GM19452 (cell line): ENCODE data around the gene CLDN20.
"Not testable (repeated sequence)": the region's sequence is repeated elsewhere in the genome, so short reads cannot be mapped to it uniquely, and the experiment has no call there.

Experiments used
- ATAC-seq: cut with Tn5 transposase; IDR thresholded peaks from one replicate; pipeline ENCODE4 v1.9.1; 2021; ENCODE audit not compliant: unreplicated experiment

The CLDN20 gene

DNA sequence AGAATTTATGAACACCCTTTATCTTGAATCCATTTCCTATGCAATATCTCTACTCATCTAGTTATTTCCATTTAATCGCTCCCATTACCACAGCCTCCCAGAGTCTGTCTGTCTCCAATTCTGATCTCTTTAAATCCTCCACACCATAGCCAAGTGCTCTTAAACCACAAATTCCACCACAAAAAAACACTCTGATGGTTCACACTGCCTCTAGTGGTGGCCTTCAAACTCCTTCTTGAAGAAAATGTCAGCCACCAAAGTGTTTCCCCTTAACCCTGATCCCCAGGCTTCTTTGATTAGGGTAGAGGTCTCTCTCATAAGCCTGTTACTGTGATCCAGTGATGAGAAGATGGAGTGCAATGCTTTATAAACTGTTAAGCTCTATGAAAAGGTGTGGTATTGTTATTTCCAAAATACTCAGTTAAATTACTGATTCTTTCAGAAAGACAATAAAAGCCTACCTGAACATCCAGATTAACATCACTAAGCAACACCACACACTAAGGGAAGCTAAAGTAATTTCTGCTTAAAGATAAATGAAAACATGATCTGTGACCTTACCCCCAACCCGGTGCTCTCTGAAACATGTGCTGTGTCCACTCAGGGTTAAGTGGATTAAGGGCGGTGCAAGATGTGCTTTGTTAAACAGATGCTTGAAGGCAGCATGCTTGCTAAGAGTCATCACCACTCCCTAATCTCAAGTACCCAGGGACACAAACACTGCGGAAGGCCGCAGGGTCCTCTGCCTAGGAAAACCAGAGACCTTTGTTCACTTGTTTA is 4.5 kb downstream of the CLDN20 start:
- ATAC-seq, result not testable (repeated sequence)

DNA sequence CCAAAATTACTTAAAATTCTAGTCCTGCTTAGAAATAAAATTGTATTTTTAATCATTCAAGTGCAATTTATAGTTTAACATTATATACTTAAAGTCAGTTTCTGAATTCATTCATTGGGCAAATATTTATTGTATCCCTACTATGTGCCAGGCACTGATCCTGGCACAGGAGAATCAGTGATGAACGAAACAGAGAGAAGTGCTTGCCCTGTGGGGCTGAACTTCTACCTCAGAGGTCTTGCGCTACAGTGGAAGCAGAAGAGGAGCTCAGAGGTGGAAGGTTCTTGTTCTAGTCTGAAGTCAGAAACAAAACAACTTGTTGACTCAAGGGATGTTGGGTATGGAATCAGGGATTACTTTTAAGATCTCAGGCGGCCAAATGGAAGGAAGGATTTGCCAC is 6.0 kb downstream of the CLDN20 start:
- no peak for ATAC-seq

DNA sequence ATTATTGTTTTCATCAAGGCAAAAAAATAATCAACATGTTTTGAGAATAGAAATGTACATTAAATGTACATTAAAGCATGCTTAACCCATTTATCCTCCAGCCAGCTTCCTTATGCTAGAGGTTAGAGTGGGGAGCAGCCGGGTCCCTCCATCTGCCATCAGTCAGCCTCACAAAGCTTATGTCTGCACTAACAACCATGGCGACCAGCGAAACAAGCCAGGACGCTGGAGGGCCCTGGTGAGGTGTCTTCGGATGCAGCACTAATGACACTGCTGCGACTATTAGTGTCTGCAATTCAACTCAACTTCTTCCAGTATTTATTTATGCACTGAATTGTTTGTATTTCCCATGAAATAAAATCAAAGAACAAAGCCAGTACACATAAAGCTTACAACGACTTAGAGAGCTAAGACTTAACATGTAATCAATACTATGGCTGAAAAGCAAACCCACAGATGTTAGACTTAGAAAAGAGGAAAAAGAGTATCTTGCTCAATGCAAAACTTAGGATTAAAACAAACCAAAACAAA is 6.8 kb downstream of the CLDN20 start:
- no peak for ATAC-seq

DNA sequence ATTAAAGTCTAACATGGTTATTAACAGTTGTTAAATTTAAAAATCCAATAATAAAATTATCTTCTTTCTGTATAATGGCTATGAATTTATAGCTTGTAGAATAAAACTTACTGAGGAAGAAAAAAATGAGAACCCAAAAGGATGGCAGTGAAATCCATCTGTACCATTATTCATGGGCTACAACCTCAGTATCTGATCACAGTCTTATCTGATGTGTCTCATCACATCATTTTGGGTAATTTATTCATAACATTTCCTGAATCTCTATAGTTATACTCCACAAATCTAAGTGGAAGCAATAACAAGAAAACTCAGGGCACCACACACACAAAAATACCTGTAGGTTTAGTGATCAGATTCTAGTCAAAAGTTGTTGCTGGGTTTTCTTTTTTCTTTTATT is 7.3 kb downstream of the CLDN20 start:
- no peak for ATAC-seq

DNA sequence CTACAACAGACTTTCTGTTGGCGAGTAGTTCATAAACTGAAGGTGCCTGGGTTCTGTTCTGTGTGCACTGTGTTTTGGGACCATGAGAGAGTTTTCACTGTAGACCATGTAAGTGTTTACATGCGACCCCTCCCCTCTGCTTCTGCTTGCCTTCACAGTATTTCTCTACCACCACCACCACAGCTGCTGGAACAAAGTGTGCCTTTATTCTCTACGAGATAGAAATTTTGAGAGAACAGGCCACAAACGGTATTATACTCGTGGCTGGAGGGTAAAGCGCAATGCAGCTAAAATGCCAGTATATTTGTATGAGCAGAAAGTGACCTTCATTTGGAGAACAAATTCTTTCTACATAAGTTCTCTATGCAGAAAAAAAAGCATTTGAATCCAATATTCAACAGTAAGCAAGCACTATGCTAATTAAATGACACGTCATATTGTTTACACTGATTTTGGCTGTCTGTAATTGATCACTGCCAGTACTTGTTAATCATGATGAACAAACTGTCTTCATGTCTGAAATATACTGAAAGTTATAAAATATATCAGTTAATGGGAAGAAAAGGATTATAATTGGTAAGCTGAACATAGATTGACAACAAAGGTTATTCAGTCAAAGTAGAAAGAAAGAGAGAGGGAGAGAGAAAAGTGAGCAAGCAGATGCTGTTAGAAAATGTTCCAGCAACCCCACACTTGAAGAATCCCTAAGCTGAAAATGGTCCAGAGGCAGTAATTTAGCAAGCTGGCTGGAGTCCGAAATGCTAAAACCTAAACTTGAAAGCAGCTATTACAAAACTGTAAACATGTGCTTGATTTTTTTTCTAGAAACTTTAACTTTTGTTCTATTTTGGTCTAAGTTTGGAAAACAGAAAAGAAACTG is 8.8 kb downstream of the CLDN20 start:
- ATAC-seq, result no peak

DNA sequence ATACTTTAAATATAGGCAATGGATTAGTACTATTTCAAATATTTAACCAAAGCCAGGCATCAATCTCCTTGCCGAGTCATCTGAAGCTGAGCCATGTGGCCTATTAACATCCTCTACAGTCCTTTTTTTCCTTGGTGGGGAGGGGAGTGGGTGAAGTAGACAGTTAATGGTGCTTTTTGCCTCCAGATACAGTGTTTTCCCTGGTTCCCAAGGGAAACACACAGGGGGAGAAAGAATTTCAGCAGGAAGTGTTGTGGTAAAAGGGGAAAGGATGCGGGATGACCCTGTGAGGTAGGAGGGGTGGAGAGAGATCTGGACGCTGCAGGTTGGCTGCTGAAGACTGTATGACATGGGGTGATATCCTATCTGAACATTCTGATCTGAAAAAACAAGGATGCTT is 9.6 kb downstream of the CLDN20 start:
- ATAC-seq, result no peak

DNA sequence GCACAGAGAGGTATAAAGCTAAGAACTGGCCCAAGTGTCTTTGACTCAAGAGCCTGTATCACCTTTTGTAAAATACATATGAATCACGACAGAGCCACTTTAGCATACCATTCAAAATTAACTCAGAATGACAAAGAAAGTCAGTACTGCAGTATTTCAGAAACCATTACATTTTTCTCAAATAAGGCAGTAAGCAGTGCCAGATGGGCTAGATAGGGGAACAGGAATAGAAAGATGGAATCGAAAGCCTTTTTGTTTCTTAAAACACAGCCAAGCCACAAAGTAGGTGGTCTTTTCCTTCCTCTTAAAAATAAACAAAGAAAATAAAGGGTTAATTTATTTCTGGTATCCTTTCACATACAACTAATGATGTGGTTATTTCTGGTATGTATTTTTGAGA is 10.3 kb downstream of the CLDN20 start:
- no peak for ATAC-seq

DNA sequence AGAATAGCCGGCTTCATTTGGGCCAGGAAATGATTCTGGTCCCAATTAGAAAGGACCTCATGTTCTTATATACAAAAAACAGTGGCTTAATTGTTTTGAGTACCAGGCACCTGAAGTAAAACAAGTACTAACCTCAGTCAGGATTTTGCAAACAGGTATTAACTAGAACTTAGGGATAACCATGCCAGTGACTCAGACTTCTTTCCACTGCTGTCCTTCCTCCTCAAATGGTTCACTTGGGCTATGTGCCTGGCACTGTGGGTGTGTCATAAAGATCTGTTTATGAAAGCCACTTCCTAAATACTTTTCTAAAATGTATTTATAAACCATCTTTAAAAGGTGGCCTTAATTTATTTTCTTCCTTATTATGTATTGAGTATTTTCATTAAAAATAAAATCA is 10.7 kb downstream of the CLDN20 start:
- ATAC-seq, result no peak

DNA sequence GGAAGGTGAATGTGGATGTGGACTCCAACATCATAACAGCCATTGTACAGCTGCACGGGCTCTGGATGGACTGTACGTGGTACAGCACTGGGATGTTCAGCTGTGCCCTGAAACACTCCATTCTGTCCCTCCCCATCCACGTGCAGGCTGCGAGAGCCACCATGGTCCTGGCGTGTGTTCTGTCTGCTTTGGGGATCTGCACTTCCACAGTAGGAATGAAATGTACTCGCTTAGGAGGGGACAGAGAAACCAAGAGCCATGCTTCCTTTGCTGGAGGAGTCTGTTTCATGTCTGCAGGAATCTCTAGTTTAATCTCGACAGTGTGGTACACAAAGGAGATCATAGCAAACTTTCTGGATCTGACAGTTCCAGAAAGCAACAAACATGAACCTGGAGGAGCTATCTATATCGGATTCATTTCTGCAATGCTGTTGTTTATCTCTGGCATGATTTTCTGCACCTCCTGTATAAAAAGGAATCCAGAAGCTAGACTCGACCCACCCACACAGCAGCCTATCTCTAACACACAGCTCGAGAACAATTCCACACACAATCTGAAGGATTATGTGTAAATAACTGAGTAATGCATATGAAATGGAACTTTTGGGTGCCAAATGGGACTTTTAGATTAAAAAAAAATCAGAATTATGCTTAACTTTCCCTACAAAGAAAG is 12.1 kb downstream of the CLDN20 start:
- no peak for ATAC-seq

DNA sequence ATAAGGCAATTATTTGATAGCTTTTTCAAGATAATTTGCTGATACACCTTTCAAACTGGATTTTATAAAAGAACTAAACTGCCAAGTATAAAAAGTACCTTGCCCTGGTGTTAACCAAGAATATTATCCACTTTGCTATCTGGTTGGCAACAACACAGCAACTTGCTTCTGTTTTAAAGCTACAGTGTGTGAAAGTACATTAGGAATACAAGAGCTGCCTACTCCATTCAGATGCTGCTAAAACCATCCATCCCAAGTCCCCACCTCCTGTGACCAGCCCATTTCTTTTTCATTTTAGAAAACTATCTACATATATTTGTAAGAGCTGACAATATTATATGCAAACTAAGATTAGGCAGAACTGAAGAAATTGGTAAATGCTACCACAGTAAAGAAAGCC is 12.8 kb downstream of the CLDN20 start:
- ATAC-seq, result no peak

DNA sequence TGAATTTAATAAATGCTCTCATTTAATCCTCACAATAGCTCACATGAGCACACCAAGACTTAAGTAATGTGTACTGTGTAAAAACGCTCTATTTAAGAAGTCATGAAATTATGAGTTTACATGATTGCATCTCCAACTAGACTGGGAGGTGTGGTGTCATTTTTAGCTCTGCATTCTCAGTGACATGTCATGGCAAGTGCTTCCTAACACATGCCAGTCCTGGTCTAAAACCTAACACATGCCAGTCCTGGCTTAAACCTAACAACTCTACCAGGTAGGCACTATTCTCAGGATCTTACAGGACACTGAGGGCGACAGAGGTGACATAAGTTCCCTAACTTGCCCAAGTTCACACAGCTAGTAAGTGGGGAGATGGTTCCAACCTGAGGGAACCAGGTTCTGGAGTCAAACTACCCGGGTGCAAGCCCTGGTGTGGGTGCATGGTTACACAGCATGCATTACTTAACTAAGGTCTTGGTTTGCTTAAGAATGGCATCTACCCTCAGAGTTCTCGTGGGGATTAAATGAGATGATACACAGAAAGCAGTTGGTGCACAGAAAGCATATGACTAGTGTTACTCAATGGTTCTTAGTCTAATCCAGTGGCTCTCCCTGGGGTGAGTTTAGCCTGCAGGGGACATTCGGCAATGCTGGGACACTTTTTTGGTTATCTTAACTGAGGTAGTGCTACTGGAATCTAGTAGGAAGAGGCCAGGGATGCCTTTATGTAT is 14.7 kb downstream of the CLDN20 start:
- no peak for ATAC-seq

DNA sequence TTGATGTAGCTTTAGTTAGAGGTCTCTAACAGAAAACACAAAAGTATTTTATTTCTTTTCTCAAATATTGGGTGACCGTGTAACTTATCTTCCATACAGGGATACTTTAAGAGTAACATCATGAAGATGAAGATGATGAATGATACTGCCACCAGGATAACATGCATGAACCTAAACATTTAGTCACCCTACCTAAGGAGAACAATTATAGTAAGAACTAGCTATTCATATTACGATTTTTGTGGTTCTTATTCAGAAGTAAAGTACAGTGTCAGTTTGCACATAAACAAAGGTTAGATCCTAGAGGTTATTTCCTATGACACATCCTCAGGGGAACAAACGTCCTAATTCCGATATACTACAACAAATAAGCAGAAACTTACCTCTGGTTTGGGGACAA is 21.0 kb downstream of the CLDN20 start:
- ATAC-seq, result no peak

DNA sequence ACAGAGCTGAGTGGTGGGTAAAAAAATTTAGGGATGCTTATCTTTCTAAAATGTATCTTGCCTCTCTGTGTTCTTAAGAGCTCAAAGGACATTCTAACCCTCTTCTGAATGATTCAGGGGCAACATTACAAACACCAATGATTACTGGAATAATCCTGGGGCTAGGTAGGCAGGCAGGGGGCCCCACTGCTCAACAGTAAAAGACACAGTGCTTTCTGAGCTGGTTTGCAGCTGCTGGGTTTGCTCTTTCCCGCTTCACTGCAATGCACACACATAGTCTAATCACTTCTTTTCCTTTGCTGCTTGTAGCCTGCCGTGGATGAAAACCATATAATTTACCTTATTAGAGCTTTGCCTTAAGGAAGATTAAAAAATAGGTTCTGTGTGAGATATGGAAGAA is 23.9 kb downstream of the CLDN20 start:
- ATAC-seq, result no peak

DNA sequence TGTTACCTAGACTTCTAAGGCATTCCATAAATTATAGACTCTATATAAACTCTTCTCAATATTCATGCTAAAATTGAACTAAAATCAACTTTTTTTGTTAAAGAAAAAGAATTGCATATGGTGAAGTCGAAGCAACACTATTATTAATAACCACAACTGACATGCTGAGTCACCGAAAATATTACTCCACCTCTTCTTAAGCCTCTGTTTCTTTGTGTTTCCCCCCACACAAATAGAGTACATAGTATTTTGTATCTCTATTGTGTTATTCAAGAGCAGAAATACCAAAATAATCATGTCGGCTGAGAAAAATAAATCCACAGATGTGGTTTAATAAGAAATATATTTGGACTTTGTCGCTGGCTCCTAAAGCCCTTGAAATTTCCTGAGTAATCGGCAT is 26.7 kb downstream of the CLDN20 start:
- no peak for ATAC-seq

DNA sequence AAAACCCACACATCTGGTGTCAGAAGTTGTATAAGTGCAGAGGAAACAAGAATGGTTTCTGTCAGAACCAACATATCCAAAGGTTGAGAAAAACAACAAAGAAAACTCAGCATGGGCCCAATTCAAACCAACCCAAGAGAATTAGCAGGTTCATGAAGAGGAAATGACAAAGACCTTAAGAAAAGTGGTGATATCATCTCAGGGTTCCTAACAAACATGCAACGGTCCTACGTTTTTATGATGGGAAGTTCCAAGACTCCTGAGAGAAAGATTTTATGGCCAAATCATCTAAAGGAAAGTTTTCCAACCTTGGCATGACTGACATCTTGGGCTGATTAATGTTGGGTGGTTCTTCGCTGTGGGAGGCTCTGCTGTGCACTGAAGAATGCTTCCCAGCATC is 27.5 kb downstream of the CLDN20 start:
- ATAC-seq, result no peak

DNA sequence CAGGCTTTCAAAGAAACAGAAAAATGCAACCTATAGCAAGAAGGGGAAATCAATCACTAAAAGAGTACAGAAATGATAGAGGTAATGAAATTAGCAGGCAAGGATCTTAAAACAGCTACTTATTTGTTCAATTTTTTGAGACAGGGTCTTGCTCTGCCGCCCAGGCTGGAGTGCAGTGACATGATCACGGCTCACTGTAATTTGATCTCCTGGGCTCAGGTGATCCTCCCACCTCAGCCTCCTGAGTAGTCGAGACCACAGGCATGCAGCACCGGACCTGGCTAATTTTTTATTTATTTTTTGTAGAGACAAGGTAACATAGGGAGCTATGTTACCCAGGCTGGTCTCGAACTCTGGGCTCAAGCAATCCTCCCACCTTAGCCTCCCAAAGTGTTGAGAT is 28.9 kb downstream of the CLDN20 start:
- ATAC-seq, result no peak

DNA sequence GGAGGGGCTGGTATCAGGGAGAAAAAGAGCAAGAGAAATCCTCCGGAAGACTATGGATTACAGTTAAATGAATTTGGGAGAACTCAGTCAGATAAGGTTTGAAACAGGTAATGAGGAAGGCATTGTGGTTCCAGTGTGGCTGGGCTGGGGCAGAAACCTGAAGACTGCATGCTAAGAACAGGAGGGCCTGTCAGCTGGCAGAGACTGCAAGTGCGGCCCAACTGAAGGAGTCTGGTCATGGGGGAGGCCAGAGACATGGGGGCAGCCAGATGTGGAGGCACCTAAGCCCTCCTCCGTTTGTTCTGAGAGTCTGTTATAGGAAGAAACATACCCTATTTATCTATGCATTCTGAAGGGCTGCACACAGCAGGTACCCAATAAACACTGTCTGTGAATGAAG is 33.9 kb downstream of the CLDN20 start:
- ATAC-seq, result no peak

DNA sequence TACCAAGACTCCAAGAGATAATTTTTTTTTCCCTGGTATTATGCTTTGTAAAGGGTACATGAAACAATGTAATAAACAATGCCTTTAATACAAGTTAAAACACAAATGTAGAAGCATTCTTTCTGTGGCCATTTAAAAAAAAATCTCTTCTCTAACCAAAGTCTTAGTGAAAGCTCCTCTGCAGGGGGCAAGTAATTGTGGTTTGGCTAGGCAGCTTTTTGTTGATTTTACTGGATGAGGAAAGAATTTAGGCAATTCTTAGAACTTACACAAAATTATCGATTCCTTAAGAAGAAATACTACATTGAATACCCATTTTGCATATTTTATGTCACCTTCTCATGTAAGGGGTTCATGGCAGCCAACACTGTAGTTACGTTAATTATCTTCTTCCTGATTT is 38.1 kb downstream of the CLDN20 start:
- ATAC-seq, result no peak

DNA sequence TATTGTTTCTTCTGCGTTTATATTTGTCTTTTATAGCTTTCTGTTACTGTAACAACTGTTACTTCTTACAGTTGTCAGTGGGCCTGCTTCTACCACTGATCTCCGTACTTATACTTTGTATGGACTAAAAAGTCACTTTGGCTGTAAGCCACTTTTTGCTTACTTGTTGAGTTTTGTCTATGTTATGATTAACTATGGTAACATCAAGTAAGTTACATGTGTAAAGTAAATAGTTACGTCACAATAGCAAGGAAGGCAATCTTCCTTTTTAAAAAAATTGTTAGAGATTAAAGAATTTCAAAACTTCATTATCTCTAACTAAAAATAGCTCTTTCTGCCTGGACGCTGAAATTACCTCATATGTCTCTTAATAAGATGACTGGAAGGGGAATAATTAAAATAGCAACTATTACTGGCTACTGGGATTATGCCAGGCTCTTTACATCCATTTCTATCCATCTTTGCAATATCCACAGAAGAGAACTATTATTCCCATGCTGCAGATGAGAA is 39.6 kb downstream of the CLDN20 start:
- ATAC-seq, result no peak

DNA sequence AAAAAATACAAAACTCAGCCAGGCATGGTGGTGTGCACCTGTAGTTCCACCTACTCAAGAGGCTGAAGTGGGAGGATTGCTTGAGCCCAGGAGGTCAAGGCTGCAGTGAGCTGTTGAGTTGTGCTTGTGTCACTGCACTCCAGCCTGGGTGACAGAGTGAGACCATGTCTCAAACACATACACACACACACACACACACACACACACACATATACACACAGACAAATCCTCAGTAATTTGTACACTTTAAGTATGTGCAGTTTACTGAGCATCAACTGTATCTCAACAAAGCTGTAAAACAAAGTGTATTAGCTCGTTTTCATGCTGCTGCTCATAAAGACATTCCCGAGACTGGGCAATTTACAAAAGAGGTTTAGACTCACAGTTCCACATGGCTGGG is 43.1 kb downstream of the CLDN20 start:
- ATAC-seq, result no peak

DNA sequence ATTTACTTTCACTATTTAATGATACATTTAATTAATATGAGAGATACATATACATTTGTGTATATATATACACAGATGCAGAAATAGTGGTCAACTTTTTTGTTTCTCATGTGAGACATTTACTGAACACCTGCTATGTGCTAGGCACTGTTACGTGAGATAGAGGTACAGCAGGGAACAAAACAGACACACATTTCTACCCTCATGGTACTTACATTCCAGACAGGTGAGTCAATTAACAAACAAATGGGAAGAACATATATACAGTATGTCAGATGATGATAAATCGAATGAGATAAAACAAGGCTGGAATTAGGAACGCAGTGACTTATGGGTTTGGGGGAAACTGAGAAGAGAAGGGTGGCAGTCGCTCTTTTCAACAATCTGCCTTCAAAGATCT is 45.3 kb downstream of the CLDN20 start:
- ATAC-seq, result no peak
